Adrenal gland (tissue), 12 donors: ENCODE measurements around the gene MAPKAP1. TPM values are rescaled to one million over a fixed set of nuclear protein-coding genes. Genes with fewer than 3 reads are reported as not detected.

Source experiments
- DNase-seq, 7 donors: peaks; one replicate each; pipeline ENCODE4 v3.0.0-alpha.2; 2019 to 2020
- H3K27ac ChIP-seq, 5 donors: fragments of 200-600 bp; sonication (generic) in 4 of 5; 1 replicate in 3 of 5; 2 replicates in 2 of 5; pipeline versions ENCODE4 v1.5.1 to v1.8.0; 2016 to 2020; ENCODE audit warnings: mild to moderate bottlenecking in 1 of 5
- H3K27me3 ChIP-seq: fragments of 200-600 bp; 2 replicates; pipeline ENCODE4 v1.8.0; 2021
- H3K36me3 ChIP-seq, 2 donors: fragments of 200-600 bp; replicated peaks in 1 of 2; 1 replicate in 1 of 2; 2 replicates in 1 of 2; pipeline versions ENCODE4 v1.5.1 to v1.8.0; 2018 to 2022
- H3K4me1 ChIP-seq, 2 donors: fragments of 200-600 bp; replicated peaks in 1 of 2; 1 replicate in 1 of 2; 2 replicates in 1 of 2; pipeline versions ENCODE4 v1.5.1 to v1.8.0; 2018 to 2021
- H3K4me3 ChIP-seq, 4 donors: fragments of 200-600 bp; sonication (generic) in 3 of 4; one replicate each; pipeline ENCODE4 v1.5.1; 2016 to 2018
- H3K9me3 ChIP-seq, 3 donors: fragments of 200-600 bp; sonication (generic) in 1 of 3; replicated peaks in 1 of 3; 1 replicate in 2 of 3; 2 replicates in 1 of 3; pipeline versions ENCODE4 v1.5.1 to v1.8.0; 2016 to 2021
- CTCF ChIP-seq, 6 experiments: fragments of 450-650 bp in 4 of 6; fragments of 200-600 bp in 2 of 6; sonication (generic) in 1 of 6; IDR thresholded peaks; 1 replicate in 5 of 6; 2 replicates in 1 of 6; pipeline versions ENCODE4 v1.5.1 to v1.8.0; 2016 to 2021; ENCODE audit warnings: antibody characterized with exemption in 6 of 6, mild to moderate bottlenecking in 2 of 6, moderate library complexity in 1 of 6
- POLR2A ChIP-seq, 2 donors: fragments of 450-650 bp; IDR thresholded peaks; one replicate each; pipeline ENCODE4 v1.6.1; 2017; ENCODE audit warnings: antibody characterized with exemption in 2 of 2, mild to moderate bottlenecking in 2 of 2, moderate library complexity in 1 of 2
- WGBS, 4 donors: extraction: QIAGEN DNeasy Blood & Tissue Kit in 2 of 4; methylation state at CpG; one replicate each; pipeline versions ENCODE4 v1.1.5 to v1.1.7; 2013 to 2017; 5-methylcytosine and 5-hydroxymethylcytosine counted together
- intact Hi-C, 2 donors: fragments of 100-400 bp; cut with DNase I; formaldehyde crosslinking; loops; one replicate each; pipeline versions ENCODE4 v1.14.1 to v1.15.0; 2022 to 2023
- polyA plus RNA-seq, 3 donors: library from polyadenylated mRNA; stranded (reverse); fragments of 200-250 nt in 2 of 3; fragments of 350-450 nt in 1 of 3; fragmentation: Illumina TruSeq in 1 of 3; extraction: RNeasy Lipid Tissue Mini Kit (QIAGEN cat#74804) in 1 of 3; gene quantifications; one replicate each; pipeline ENCODE4 v1.2.3, GENCODE V29; 2013 to 2014
- total RNA-seq, 9 donors: library from RNA; depleted of rRNA in 4 of 9; stranded (reverse); fragments of >200 nt in 4 of 9; fragments of 120-200 nt in 1 of 9; fragmentation: NEBNext Ultra II Directional in 1 of 9; extraction: Animal tissue kit (Norgen Biotek cat#: 25700) in 1 of 9; gene quantifications; one replicate each; pipeline versions ENCODE4 v1.1.0 to v1.2.4, GENCODE V29; 2013 to 2023
- donor health status: healthy with polysubstance abuse.
- donor health status: Bipolar disorder and iron deficiency.
- donor health status: DM: yes; HTN: yes; CAD: no.
- donor health status: DM: no; HTN: no; CAD: no.
- donor health status: DM: no; HTN: no; CAD: no.
- donor health status: DM: yes; HTN: yes; CAD: no.

The MAPKAP1 gene
- total and polyA plus RNA-seq, 12 donors: 72.2 to 156 (median 94.9) TPM

DNA sequence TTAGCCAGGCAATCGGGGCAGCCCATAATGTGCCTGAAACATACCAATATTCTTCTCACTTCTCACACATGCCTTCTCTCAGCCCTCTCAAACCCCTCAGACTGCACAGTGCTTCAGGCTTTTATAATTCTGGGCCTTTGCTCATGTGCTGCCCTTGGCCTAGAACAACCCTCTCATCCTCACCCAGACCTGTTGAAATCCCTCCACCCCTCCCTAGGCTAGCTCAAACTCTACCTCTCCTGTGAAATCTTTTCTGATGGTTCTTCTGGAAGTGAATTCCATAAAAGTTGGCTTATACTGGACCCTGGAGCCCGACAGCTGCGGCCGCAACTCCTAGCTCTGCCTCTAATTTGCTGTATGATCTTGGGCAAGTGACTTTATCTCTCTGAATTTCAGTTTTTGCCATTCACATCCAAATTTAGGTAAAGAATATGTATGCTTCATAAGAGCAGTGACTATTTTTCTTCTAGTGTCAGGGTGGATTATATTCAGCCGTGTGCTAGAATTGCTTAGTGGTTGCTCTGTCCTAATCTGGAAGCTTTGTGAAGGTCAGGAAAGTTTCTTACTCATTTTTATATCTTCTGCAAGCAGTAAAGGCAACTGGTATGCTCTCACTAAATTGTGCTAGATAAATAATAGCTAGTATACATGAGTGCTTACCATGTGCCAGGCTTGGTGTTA, 221.4 kb downstream of the MAPKAP1 start:
- WGBS, 4 donors: 61 to 81% (median 76%) methylated on average over 5 of the region's 5 CpGs
- Histone ChIP-seq H3K27ac (peak overlapping the region; percentile 80 to 95 (median 92)), H3K9me3 (no peaks in the 10 kb centered on the region), H3K27me3 (no peaks in the 10 kb centered on the region), H3K4me3 (no peak overlapping the region), H3K4me1 (peaks cover 30 to 37% of the 10 kb centered on the region in 2 donors), H3K36me3 (no peaks in the 10 kb centered on the region)
- intact Hi-C loops: no loop called here
- TF ChIP-seq CTCF (IDR thresholded peaks at IDR 0.05): no peak
- TF ChIP-seq POLR2A (IDR thresholded peaks at IDR 0.05): no peak
- peak in 4 of 7 donors; percentile 3 to 42 (median 40) for DNase-seq

DNA sequence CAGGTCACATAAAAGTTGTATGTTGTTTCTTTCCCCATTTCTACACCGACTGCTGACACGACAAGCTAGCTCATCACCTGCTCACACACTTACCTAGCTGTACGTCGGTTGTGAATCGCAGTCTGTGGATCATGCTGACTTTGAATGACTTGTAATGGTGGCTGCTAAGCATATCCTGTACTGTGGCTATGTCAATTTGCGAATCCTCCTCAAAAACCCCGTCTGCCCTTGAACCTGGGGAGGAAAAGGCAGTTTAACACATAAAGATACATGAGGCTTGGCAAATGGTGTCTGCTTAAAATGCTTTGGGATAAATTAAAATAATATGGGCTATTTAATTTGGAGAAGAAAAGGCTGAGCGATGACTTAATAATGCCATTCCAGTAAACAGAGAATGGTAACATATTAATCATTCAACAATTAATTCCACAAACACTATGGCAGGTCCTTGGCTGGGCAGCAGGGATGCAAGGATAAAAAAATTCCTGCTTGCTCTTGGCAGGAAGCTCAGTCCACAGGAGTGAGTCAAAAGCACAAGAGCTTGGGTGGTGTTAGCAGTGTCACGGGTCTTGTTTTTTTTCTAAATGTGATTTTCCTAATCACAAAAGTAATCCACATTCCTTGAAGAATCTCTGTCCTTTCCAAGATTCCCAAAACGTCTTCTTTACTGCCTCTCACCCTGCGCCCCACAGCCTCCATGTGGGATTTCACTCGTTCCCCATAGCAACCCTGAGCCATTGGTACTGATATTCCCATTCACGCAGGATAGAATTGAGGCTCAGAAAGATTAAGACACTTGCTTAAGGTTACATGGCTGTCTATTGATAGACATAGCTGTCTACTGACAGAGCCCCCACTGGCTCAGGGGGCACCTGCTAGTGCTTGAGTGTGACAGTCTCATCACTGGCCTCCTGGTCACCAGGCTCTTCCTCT, 222.4 kb downstream of the MAPKAP1 start:
- 47 to 50% (median 48%) methylated on average over 13 of the region's 13 CpGs for WGBS, 4 donors
- intact Hi-C loops: no loop called here
- no peak for TF ChIP-seq POLR2A (IDR thresholded peaks at IDR 0.05)
- no peak for TF ChIP-seq CTCF (IDR thresholded peaks at IDR 0.05)
- peak overlapping the region in 1 of 4 donors; percentile 24 for H3K4me3 ChIP-seq
- peak; percentile 75 to 90 (median 88) for DNase-seq
- no peaks in the 10 kb centered on the region for H3K36me3 ChIP-seq
- peaks cover 30 to 37% of the 10 kb centered on the region in 2 donors for H3K4me1 ChIP-seq
- no peaks in the 10 kb centered on the region for H3K27me3 ChIP-seq
- H3K27ac ChIP-seq: peak overlapping the region; percentile 80 to 95 (median 92)
- no peaks in the 10 kb centered on the region for H3K9me3 ChIP-seq

GRCh38 chr9:125483697-125484096, 223.3 kb downstream of the MAPKAP1 start:
- no peak for DNase-seq
- 85 to 94% (median 91%) methylated on average over 2 of the region's 2 CpGs for WGBS, 4 donors
- Histone ChIP-seq H3K4me3 (peak overlapping the region in 1 of 4 donors; percentile 24), H3K36me3 (no peaks in the 10 kb centered on the region), H3K9me3 (no peaks in the 10 kb centered on the region), H3K4me1 (peaks cover 30 to 37% of the 10 kb centered on the region in 2 donors), H3K27me3 (no peaks in the 10 kb centered on the region), H3K27ac (peak overlapping the region; percentile 29 to 95 (median 92))
- intact Hi-C loops: no loop called here
- no peak for TF ChIP-seq CTCF (IDR thresholded peaks at IDR 0.05)

DNA sequence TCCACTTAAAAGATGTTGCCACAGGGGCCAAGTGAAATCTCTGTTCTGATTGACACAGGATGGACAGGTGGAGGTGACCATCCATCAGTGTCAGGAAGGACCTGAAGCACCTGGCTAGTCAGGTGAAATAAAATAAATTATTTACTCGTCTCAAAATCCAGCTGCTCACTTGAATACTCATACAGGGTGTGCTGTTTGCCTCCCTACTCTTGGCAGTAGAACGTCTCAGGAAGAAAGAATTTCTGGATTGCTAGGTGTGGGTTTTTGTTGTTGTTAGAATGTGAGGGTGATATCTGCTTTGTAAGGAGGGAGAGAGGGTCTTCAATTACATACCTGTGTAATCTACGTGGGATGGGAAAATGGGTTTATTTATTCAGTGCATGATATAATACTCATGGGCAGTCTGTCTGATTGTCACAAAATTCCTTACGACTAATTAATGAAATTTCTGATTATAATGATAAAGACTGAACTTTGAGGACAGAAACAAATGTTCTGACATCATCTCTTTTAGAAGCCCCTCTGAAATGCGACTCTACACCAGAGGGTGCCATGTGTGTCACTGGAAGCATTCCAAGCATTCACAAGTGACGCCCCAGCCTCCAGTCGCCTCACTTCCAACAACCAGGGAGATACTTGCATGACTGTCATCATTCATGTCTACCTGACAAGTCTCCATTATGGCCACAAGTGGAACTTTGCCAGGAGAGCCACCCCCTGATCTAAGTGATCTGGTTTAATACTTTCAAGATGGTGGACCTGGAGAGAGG, 227.0 kb downstream of the MAPKAP1 start:
- DNase-seq: peak in 1 of 7 donors; percentile 12
- intact Hi-C loops: no loop called here
- Histone ChIP-seq H3K27me3 (no peaks in the 10 kb centered on the region), H3K36me3 (no peaks in the 10 kb centered on the region), H3K4me3 (no peak overlapping the region), H3K27ac (no peak overlapping the region), H3K4me1 (peaks cover 8 to 15% of the 10 kb centered on the region in 2 donors), H3K9me3 (no peaks in the 10 kb centered on the region)
- WGBS, 4 donors: 92 to 97% (median 96%) methylated on average over 7 of the region's 7 CpGs
- TF ChIP-seq POLR2A (IDR thresholded peaks at IDR 0.05): no peak
- TF ChIP-seq CTCF (IDR thresholded peaks at IDR 0.05): no peak
